ENCODE data around the gene CACNA1G.
A peak's percentile ranks its signal among the peaks of the same experiment; 100 is the strongest.

Gene CACNA1G

DNA sequence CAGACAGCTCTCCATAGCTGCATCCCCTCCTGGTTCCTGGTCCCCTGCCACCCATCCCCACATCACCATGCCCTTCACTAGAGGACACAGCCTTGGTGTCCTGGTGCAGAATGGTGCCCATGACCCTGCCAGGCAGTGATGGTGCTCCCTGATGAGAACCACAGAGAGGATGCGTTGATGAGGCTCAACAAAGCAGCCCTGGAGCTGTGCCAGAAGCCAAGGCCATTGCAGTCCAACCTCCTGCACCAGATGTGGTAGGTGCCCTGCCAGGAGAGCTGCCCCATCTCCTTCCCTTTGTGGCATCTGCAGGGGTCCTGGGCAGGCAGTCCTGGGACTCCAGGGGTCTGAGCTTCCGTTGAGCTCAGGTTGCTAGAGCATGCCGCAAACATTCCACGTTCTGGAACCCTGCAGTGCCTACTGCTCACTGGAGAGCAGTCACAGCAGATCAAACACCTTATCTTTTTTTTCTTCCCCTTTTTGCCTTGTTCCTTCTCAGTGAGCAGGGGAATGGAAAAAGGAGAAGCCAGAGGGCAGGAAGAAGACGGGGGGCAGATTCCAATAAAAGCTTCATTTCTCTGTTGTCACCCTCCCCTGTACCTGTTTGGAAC is 33.3 kb upstream of the CACNA1G start:
- DNase-seq (ENCODE audit: low spot score in 2 of 2) (no peak), ATAC-seq (no peak)
- Mint-ChIP-seq H3K9me3 (no peaks in the 10 kb centered on the region), H3K36me3 (no peaks in the 10 kb centered on the region), H3K4me3 (no peak overlapping the region), H3K4me1 (peaks cover 6% of the 10 kb centered on the region), H3K27ac (no peak overlapping the region)

GRCh38 chr17:50527949-50528474 is 32.5 kb upstream of the CACNA1G start:
- no peaks in the 10 kb centered on the region for H3K36me3 Mint-ChIP-seq
- H3K9me3 Mint-ChIP-seq = no peaks in the 10 kb centered on the region
- H3K27ac Mint-ChIP-seq = no peak overlapping the region
- peaks cover 14% of the 10 kb centered on the region for H3K4me1 Mint-ChIP-seq
- no peak for DNase-seq (ENCODE audit: low spot score in 2 of 2)
- no peak for ATAC-seq
- no peak overlapping the region for H3K4me3 Mint-ChIP-seq

DNA sequence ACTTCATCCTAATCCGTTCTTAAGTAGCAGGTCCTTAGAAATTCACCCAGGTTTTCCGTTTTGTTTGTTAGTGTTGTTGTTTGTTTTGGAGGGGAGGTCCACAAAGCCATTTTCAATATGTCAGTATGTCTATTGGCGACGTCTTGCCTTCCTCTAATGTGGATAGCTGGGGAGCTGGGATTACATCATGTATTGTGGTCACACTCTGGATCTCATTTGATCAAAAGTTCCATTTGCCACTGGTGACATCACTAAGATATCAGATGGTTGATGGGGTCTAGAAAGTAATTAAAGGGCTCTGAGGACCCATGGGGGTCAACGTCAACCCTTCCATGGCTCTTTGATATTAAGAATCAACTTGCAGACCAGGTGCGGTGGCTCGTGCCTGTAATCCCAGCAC is 30.7 kb upstream of the CACNA1G start:
- ATAC-seq (no peak), DNase-seq (ENCODE audit: low spot score in 2 of 2) (no peak)
- Mint-ChIP-seq H3K36me3 (no peaks in the 10 kb centered on the region), H3K9me3 (no peaks in the 10 kb centered on the region), H3K4me1 (peaks cover 32% of the 10 kb centered on the region), H3K27ac (no peak overlapping the region), H3K4me3 (no peak overlapping the region)

GRCh38 chr17:50531428-50532025 is 29.0 kb upstream of the CACNA1G start:
- H3K9me3 Mint-ChIP-seq = no peaks in the 10 kb centered on the region
- ATAC-seq = no peak
- no peaks in the 10 kb centered on the region for H3K36me3 Mint-ChIP-seq
- no peak overlapping the region for H3K27ac Mint-ChIP-seq
- peaks cover 32% of the 10 kb centered on the region for H3K4me1 Mint-ChIP-seq
- H3K4me3 Mint-ChIP-seq = no peak overlapping the region
- no peak for DNase-seq (ENCODE audit: low spot score in 2 of 2)

DNA sequence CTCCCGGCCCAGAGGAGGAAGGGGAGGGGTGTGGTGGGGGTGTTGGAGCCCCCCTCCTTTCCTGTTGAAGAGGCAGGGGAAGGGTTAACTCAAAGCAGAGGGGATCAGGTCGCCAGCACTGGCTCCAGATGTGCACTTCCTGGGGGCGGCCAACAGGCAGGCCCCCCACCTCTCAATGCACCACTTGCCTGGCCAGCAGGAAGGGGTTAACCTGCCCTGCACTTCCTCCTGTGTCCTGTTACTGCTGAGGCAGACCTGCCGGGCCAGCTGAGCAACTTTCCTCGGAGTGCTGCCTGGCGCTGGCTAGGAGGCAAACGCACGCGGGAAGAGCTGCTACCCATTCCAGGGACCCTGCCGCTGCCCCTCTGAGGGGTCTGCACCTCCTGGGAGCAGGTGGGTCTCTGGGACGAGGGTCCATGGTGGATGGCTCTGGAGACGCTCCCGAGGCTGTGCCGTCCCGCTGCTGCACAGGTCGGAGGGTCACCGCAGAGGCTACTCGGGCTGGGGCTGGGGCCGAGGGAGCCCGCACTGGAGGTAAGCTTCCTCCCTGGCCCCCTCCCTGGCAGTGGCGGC is 28.0 kb upstream of the CACNA1G start, which contains the start of gene EPN3:
TSS of gene EPN3 (plus strand) at position 284 of the 573 bp plus-strand sequence. CDS start 3,822 bp downstream, outside the sequence.
- ATAC-seq (no peak), DNase-seq (ENCODE audit: low spot score in 2 of 2) (no peak)
- H3K36me3 Mint-ChIP-seq = no peaks in the 10 kb centered on the region
- H3K4me3 Mint-ChIP-seq = no peak within 1 kb of the TSS
- H3K27ac Mint-ChIP-seq = no peak within 1 kb of the TSS
- H3K4me1 Mint-ChIP-seq = peaks cover 32% of the 10 kb centered on the region
- no peaks in the 10 kb centered on the region for H3K9me3 Mint-ChIP-seq

- peaks cover 32% of the 10 kb centered on the region for H3K4me1 Mint-ChIP-seq
- no peak for DNase-seq (ENCODE audit: low spot score in 2 of 2)
- H3K27ac Mint-ChIP-seq = no peak overlapping the region
- no peaks in the 10 kb centered on the region for H3K9me3 Mint-ChIP-seq
- no peaks in the 10 kb centered on the region for H3K36me3 Mint-ChIP-seq
- no peak for ATAC-seq
- H3K4me3 Mint-ChIP-seq = no peak overlapping the region
These were observed 27.3 kb upstream of the CACNA1G start for GRCh38 chr17:50533185-50533584.

DNA sequence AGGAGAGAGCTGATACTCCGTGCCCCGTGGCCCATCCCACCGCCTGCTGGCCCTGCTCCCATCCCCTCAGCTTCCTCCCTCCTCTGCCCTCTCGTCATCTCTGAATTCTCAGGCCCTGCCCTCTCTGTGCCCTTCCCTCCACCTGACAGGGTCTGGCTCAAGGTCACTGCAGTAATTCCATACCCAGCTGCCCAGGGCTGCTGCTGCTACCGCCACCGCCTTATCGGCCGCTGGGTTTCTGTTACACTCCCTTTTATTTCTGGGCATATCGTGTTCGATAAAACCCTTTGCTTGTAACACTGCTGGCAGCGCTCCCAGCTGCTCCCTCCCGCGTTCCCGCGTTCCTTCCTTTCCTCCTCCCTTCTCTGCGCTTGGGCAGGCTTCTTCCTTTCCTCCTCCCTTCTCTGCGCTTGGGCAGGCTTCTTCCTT is 26.8 kb upstream of the CACNA1G start:
- H3K4me1 Mint-ChIP-seq = peaks cover 32% of the 10 kb centered on the region
- no peaks in the 10 kb centered on the region for H3K36me3 Mint-ChIP-seq
- DNase-seq (ENCODE audit: low spot score in 2 of 2) = no peak
- no peaks in the 10 kb centered on the region for H3K9me3 Mint-ChIP-seq
- no peak overlapping the region for H3K4me3 Mint-ChIP-seq
- no peak for ATAC-seq
- H3K27ac Mint-ChIP-seq = peak overlapping the region; percentile 20

- peak; percentile 66 for ATAC-seq
- Mint-ChIP-seq H3K4me1 (peaks cover 32% of the 10 kb centered on the region), H3K27ac (peak overlapping the region; percentile 20), H3K4me3 (no peak overlapping the region), H3K36me3 (no peaks in the 10 kb centered on the region), H3K9me3 (no peaks in the 10 kb centered on the region)
- no peak for DNase-seq (ENCODE audit: low spot score in 2 of 2)
These were observed 26.1 kb upstream of the CACNA1G start for GRCh38 chr17:50534222-50534978.

DNA sequence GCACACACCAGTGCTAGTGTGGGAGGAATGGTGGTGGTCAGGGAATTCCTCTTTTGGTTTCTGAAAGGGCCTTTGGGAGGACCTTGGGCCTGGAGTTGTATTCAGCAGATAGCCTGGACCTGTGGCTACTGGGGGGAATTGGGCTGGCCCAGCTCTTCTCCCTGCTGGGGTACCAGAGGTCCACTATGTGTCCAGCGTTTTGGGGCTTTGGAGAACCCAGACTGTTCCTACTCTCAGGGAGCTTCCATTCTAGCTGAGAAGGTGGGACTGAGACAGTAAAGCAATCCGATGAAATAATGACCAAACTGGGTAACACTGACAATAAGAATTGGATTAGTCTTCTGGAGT is 25.6 kb upstream of the CACNA1G start:
- no peaks in the 10 kb centered on the region for H3K9me3 Mint-ChIP-seq
- DNase-seq (ENCODE audit: low spot score in 2 of 2) (no peak), ATAC-seq (no peak)
- no peak overlapping the region for H3K27ac Mint-ChIP-seq
- H3K4me3 Mint-ChIP-seq = no peak overlapping the region
- no peaks in the 10 kb centered on the region for H3K36me3 Mint-ChIP-seq
- peaks cover 32% of the 10 kb centered on the region for H3K4me1 Mint-ChIP-seq

DNA sequence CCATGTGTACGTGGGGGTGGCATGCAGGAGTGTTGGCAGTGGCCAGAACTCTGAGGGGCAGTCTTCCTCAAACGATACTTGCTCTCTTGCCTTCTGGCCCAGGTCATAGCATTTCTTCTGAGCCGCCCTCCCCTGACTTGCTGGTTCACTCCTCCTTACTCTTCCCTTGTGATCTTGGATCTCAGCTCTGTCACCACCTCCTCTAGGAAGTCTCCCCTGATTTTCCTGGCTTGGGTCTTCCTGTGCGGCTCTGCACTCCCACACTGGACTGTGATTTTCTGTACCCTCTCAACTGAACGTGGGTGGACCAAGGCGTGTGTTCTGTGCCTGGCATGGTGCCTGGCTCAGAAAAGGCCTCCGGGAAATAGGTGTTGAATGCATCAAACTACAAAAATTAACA is 25.1 kb upstream of the CACNA1G start:
- DNase-seq (ENCODE audit: low spot score in 2 of 2) (no peak), ATAC-seq (no peak)
- Mint-ChIP-seq H3K36me3 (no peaks in the 10 kb centered on the region), H3K4me1 (peaks cover 32% of the 10 kb centered on the region), H3K9me3 (no peaks in the 10 kb centered on the region), H3K27ac (no peak overlapping the region), H3K4me3 (no peak overlapping the region)

- H3K4me1 Mint-ChIP-seq = peaks cover 36% of the 10 kb centered on the region
- ATAC-seq = no peak
These were observed 23.6 kb upstream of the CACNA1G start for GRCh38 chr17:50536683-50537646.

GRCh38 chr17:50537721-50538548 is 22.6 kb upstream of the CACNA1G start:
- Mint-ChIP-seq H3K36me3 (no peaks in the 10 kb centered on the region), H3K4me3 (no peak overlapping the region), H3K4me1 (peaks cover 32% of the 10 kb centered on the region), H3K27ac (no peak overlapping the region), H3K9me3 (no peaks in the 10 kb centered on the region)
- no peak for ATAC-seq
- DNase-seq (ENCODE audit: low spot score in 2 of 2) = no peak

More at GRCh38 chr17:50536683-50537646, 23.6 kb upstream of the CACNA1G start:
- Mint-ChIP-seq H3K4me3 (no peak overlapping the region), H3K36me3 (no peaks in the 10 kb centered on the region), H3K27ac (no peak overlapping the region), H3K9me3 (no peaks in the 10 kb centered on the region)
- no peak for DNase-seq (ENCODE audit: low spot score in 2 of 2)

GRCh38 chr17:50538549-50539410 is 21.7 kb upstream of the CACNA1G start:
- Mint-ChIP-seq H3K4me1 (peaks cover 24% of the 10 kb centered on the region), H3K27ac (no peak overlapping the region), H3K4me3 (no peak overlapping the region), H3K9me3 (no peaks in the 10 kb centered on the region), H3K36me3 (no peaks in the 10 kb centered on the region)
- no peak for ATAC-seq
- no peak for DNase-seq (ENCODE audit: low spot score in 2 of 2)

Data from stimulated activated effector memory CD8-positive, alpha-beta T cell treated with anti-CD3 and anti-CD28 coated beads, Interleukin-12 subunit alpha, Interleukin-12 subunit beta, amount 100 ng/mL, for 72 hours (primary cell).